PC-9 (cell line): Measurements from ENCODE around the gene ARHGDIA. TPM values are rescaled to one million over a fixed set of nuclear protein-coding genes. Genes with fewer than 3 reads are reported as not detected.

Source experiments
- BruUV-seq: library from RNA; stranded (reverse); fragments of 400-500 nt; replicated peaks from 2 replicates; lab custom pipeline; 2021; lab: Mats Ljungman, UMichigan
- CTCF ChIA-PET: fragments of 300-600 bp; sonication (Branson Sonifier 250); formaldehyde crosslinking; loops from one replicate; lab custom pipeline; 2022; ENCODE audit warnings: antibody characterized with exemption; lab: Charles Lee
- POLR2A ChIA-PET: fragments of 300-600 bp; sonication (Branson Sonifier 250); formaldehyde crosslinking; loops from one replicate; lab custom pipeline; 2022; ENCODE audit warnings: antibody characterized with exemption; ENCODE audit not compliant: unreplicated experiment; lab: Charles Lee
- DNase-seq, 2 experiments: peaks; one replicate each; pipeline versions ENCODE4 v3.0.0 to v3.0.0-alpha.2; 2015 to 2022; ENCODE audit warnings: mixed read lengths in 1 of 2
- H2AFZ ChIP-seq: fragments of 200-600 bp; sonication (generic); 2 replicates; pipeline ENCODE4 v1.8.1; 2017; ENCODE audit warnings: antibody characterized with exemption
- H3F3A ChIP-seq: fragments of 200-600 bp; sonication (generic); 2 replicates; pipeline ENCODE4 v1.8.1; 2017; ENCODE audit warnings: antibody characterized with exemption, mild to moderate bottlenecking, low read depth; ENCODE audit not compliant: insufficient read depth
- H3K27ac ChIP-seq: fragments of 200-600 bp; sonication (generic); 2 replicates; pipeline ENCODE4 v1.6.1; 2016; ENCODE audit warnings: mixed run types
- H3K27me3 ChIP-seq: fragments of 200-600 bp; sonication (generic); 2 replicates; pipeline ENCODE4 v1.6.1; 2016; ENCODE audit warnings: low read depth, mixed run types; ENCODE audit not compliant: insufficient read depth
- H3K36me3 ChIP-seq: fragments of 200-600 bp; sonication (generic); 2 replicates; pipeline ENCODE4 v1.6.1; 2016; ENCODE audit warnings: low read depth, mixed run types
- H3K4me1 ChIP-seq: fragments of 200-600 bp; sonication (generic); replicated peaks from 2 replicates; pipeline ENCODE4 v1.6.1; 2016; ENCODE audit warnings: mixed run types; ENCODE audit not compliant: insufficient read depth
- H3K4me2 ChIP-seq: fragments of 200-600 bp; sonication (generic); 2 replicates; pipeline ENCODE4 v1.6.1; 2017; ENCODE audit warnings: mixed run types
- H3K4me3 ChIP-seq: fragments of 200-600 bp; sonication (generic); 2 replicates; pipeline ENCODE4 v1.6.1; 2016; ENCODE audit warnings: mixed run types
- H3K79me2 ChIP-seq: fragments of 200-600 bp; sonication (generic); 2 replicates; pipeline ENCODE4 v1.6.1; 2017; ENCODE audit warnings: low read depth, mixed run types
- H3K9me2 ChIP-seq: fragments of 200-600 bp; sonication (generic); 2 replicates; pipeline ENCODE4 v1.8.1; 2017; ENCODE audit warnings: mild to moderate bottlenecking; ENCODE audit not compliant: insufficient read depth
- H3K9me3 ChIP-seq: fragments of 200-600 bp; sonication (generic); 2 replicates; pipeline ENCODE4 v1.8.1; 2016; ENCODE audit warnings: low read depth; ENCODE audit not compliant: insufficient read depth
- H4K20me1 ChIP-seq: fragments of 200-600 bp; sonication (generic); 2 replicates; pipeline ENCODE4 v1.8.1; 2017; ENCODE audit not compliant: insufficient read depth
- EZH2 ChIP-seq: fragments of 200-600 bp; sonication (generic); IDR thresholded peaks from 2 replicates; pipeline ENCODE4 v1.8.0; 2017; ENCODE audit warnings: antibody characterized with exemption, low read depth
- intact Hi-C: fragments of 100-400 bp; cut with micrococcal nuclease; formaldehyde crosslinking; loops from one replicate; pipeline ENCODE4 v1.10.0; 2022; ENCODE audit not compliant: unreplicated experiment
- total RNA-seq: library from RNA; stranded (reverse); gene quantifications from 2 replicates; pipeline ENCODE4 v1.2.3, GENCODE V29; 2021
- TF ChIP-seq, protein P1 (sequence below): fragments of 200-600 bp; sonication (generic); conservative IDR thresholded peaks from 2 replicates; pipeline ENCODE4 v1.6.1; 2017; ENCODE audit warnings: mixed run types, antibody characterized with exemption, mild to moderate bottlenecking, moderate library complexity

The ARHGDIA gene
- total RNA-seq, 1 experiment from 2014 or later = 309 TPM

DNA sequence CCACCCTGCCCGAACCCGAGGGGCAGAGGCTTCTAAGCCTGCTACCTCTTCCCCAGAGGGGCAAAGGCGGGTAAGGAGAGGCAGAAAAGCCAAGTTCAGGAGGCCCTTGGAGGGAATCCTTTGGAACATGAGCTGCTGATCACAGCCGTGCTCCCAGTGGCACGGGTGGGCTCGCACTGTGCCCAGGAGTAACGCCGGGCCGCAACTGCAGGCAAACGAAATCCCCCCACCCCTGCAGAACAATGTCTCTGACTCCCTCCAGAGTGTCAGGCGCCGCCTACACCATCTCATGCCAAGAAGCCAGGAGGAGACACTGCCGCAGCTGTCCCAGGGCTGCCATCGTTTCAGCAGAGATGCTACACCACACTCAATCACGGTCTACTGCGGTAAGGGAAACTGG is 19.7 kb downstream of the ARHGDIA start:
- no peak for DNase-seq
- TF ChIP-seq EZH2 = no peak
- TF ChIP-seq, protein P1, sequence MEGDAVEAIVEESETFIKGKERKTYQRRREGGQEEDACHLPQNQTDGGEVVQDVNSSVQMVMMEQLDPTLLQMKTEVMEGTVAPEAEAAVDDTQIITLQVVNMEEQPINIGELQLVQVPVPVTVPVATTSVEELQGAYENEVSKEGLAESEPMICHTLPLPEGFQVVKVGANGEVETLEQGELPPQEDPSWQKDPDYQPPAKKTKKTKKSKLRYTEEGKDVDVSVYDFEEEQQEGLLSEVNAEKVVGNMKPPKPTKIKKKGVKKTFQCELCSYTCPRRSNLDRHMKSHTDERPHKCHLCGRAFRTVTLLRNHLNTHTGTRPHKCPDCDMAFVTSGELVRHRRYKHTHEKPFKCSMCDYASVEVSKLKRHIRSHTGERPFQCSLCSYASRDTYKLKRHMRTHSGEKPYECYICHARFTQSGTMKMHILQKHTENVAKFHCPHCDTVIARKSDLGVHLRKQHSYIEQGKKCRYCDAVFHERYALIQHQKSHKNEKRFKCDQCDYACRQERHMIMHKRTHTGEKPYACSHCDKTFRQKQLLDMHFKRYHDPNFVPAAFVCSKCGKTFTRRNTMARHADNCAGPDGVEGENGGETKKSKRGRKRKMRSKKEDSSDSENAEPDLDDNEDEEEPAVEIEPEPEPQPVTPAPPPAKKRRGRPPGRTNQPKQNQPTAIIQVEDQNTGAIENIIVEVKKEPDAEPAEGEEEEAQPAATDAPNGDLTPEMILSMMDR = no peak
- H3K9me3 ChIP-seq = no peaks in the 10 kb centered on the region
- no peak overlapping the region for H3K27ac ChIP-seq
- no peak overlapping the region for H3K4me3 ChIP-seq
- no peaks in the 10 kb centered on the region for H3K9me2 ChIP-seq
- intact Hi-C loops = no loop called here
- CTCF ChIA-PET = no interaction called here
- peaks cover 5% of the 10 kb centered on the region; the same call in 1 of the 2 replicates for H3K79me2 ChIP-seq
- no peak overlapping the region for H2AFZ ChIP-seq
- POLR2A ChIA-PET = no interaction called here
- H3K27me3 ChIP-seq = no peaks in the 10 kb centered on the region
- no peak overlapping the region for H3K4me2 ChIP-seq
- no peaks in the 10 kb centered on the region for H3K4me1 ChIP-seq
- H3F3A ChIP-seq = no peaks in the 10 kb centered on the region; the same call in 1 of the 2 replicates
- no peaks in the 10 kb centered on the region for H3K36me3 ChIP-seq
- BruUV-seq = no TSS peak
- H4K20me1 ChIP-seq = peaks cover 9% of the 10 kb centered on the region

DNA sequence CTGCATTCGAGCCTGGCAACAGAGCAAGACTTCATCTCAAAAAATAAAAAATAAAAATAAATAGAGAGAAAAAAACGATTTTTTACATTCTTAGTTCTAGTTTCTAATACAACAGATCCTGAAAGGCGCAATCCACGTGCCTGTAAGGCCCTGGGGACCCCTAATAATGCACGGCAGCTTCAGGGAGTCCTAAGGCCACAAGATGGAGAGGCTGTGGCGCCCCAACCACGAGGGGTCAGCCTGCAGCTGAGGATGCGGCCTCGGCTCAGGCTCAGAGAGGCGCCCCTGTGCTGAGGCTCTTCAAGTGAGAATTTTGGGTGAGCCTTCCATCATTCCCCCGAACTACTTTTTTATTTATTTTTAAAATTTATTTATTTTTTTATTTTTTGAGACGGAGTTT is 21.7 kb downstream of the ARHGDIA start:
- H3K4me1 ChIP-seq = no peaks in the 10 kb centered on the region
- intact Hi-C loops = no loop called here
- no peak for TF ChIP-seq EZH2
- TF ChIP-seq, protein P1 = no peak
- no peaks in the 10 kb centered on the region for H3K36me3 ChIP-seq
- no peak overlapping the region for H2AFZ ChIP-seq
- no TSS peak for BruUV-seq
- no peaks in the 10 kb centered on the region; the same call in 1 of the 2 replicates for H3F3A ChIP-seq
- no peaks in the 10 kb centered on the region for H3K9me2 ChIP-seq
- no peak overlapping the region for H3K27ac ChIP-seq
- H4K20me1 ChIP-seq = peaks cover 4% of the 10 kb centered on the region; the same call in 1 of the 2 replicates
- no peak overlapping the region for H3K4me3 ChIP-seq
- no peaks in the 10 kb centered on the region for H3K27me3 ChIP-seq
- ChIA-PET POLR2A (interaction anchor here (0.7 kb wide), 1 partner anchor 16 kb away, joined by 7 read pairs; the partner anchor contains the start of gene MCRIP1), CTCF (interaction anchor here (0.6 kb wide), 1 partner anchor 561 kb away, joined by 10 read pairs; no protein-coding TSS in a partner anchor)
- DNase-seq = no peak
- no peak overlapping the region for H3K4me2 ChIP-seq
- H3K79me2 ChIP-seq = no peaks in the 10 kb centered on the region
- no peaks in the 10 kb centered on the region for H3K9me3 ChIP-seq

DNA sequence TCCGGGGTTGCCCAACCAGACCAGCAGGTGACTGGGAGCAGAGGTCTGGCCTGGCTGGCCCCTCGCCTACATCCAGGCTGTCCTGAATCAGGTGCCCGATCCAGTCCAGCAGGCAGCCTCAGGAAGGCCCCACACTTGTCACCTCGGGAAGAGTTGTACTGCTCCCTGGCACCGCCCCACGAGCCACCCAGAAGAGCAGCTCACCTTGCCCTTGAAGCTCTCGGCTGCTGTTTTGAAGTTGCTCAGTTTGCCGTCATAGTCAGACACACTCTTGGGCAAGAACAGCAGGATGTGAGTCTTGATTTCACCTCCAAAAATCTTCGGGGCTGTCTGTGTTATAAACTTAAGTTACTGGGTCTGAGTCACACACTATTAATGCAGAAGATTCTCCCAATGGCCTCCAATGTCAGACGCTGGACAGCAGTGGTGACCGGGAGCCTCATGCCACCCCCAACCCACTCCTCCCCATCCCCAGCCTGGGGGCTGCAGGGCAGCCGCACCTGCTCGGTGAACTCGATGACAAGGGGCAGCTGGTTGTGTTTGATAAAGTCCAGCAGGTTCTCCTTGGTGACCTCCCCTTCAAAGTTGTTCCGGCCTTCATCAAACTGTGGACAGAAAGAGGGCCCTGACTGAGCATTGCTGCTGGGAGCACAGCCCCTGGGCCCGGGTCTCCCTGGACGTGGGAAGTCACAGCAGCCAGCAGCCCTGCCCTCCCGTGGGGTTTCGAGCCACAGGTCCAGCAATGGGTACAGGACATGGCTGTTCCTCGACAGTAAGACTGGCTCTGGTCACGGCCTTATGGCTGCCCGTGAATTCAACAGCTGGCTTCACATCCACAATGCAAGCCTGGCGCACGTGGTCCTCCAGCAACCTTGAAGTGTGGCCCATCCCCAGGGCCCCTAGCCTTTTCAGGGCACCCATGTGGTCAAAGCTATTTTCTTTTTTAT is 24.1 kb downstream of the ARHGDIA start:
- POLR2A ChIA-PET = interaction anchor here (0.6 kb wide), 1 partner anchor 263 kb away, joined by 3 read pairs; no protein-coding TSS in a partner anchor
- DNase-seq = no peak
- Histone ChIP-seq H3F3A (peaks cover 3% of the 10 kb centered on the region; the same call in 1 of the 2 replicates), H3K4me1 (no peaks in the 10 kb centered on the region), H3K36me3 (no peaks in the 10 kb centered on the region), H2AFZ (no peak overlapping the region), H3K79me2 (no peaks in the 10 kb centered on the region), H3K27ac (no peak overlapping the region), H3K9me2 (no peaks in the 10 kb centered on the region), H3K4me2 (no peak overlapping the region), H3K4me3 (no peak overlapping the region), H3K27me3 (no peaks in the 10 kb centered on the region), H3K9me3 (no peaks in the 10 kb centered on the region), H4K20me1 (no peaks in the 10 kb centered on the region)
- CTCF ChIA-PET = interaction anchor here (0.5 kb wide), 1 partner anchor 670 kb away, joined by 11 read pairs; no protein-coding TSS in a partner anchor
- TF ChIP-seq, protein P1 = no peak
- no peak for TF ChIP-seq EZH2
- intact Hi-C loops = no loop called here
- BruUV-seq = no TSS peak
